GM18951 (cell line): ENCODE results near the gene CHPF2.
A peak's percentile ranks its signal among the peaks of the same experiment; 100 is the strongest.

Source experiments
- POLR2A ChIP-seq: IDR thresholded peaks from 4 replicates; pipeline ENCODE4 v1.6.1; 2011; ENCODE audit warnings: mild to moderate bottlenecking; ENCODE audit not compliant: insufficient read length, insufficient read depth; ENCODE audit errors: extremely low read depth
- in situ Hi-C: fragments of 300-500 bp; cut with MboI; formaldehyde crosslinking; loops from one replicate; pipeline ENCODE4 v1.12.0; 2022; ENCODE audit warnings: low sequenced_read_pairs, mixed read lengths, inconsistent platforms; ENCODE audit not compliant: unreplicated experiment

CHPF2 gene

DNA sequence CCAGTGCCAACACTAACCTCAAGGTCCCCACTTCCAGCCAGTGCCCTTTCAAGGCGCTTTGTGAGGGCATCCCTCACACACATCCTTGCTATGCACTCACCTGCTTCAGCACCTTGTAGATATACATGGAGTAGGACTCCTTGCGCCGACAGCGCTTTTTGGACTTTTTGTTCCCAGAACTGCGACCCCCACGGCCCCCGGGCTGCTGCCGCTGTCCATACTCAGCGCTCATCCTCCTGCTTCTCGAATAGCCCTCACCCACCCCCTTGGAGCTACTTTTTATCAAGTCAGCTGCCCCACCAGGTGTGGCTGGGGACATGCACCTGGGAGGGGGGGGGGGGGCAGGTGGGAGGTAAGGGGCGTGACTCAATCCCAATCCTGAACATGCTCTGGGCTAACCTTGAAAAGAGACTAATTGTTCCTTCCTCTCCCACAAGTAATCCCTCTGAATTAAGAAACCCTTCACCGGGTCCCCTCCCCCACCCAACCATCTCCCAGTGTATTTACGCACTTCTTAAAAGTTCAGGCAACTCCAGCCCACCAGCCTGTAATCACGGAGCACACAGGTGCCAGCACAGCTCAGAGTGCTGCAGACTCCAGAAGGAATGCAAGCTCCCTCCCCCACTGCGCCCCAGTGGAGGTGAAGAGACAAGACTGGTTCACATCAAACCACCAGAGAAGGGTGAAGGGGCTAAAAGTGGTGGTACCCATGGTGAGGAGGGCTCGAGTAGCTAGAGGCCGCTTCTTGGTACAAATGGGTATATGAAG is 22.0 kb upstream of the CHPF2 start, which contains the start of gene H2BK1:
Gene H2BK1 (minus strand): TSS at position 402 of the 768 bp plus-strand sequence. CDS start 170 bp downstream, at position 232.
- in situ Hi-C loops: no loop called here
- TF ChIP-seq POLR2A: no peak

DNA sequence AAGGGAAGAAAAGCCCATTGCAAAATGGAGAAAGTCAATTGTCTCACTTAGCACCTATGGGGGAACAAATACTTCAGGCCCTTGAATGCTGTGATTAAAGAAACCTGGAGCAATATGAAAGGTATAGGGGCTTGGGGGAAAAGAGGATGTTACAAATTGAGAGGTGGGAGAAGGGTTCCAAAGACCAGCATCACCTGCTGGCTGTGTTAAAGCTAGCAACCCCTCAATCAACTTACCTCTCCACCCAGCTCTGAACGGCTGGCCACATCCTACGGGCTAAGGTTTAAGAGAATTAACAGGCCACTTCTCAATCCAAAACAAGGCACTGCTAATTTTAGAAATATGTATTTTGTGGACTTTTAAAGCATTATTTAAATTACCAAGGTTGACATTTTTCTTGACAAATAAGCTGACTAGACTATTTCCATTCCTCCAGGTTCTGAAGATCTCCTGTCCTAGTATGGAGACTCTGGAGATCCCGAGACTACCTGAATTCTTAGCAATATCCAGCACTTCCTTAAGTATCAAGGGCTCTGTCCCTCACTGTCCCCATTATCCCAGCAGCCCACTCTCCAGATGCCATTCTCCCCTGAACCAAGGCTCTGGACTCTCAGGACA is 21.0 kb upstream of the CHPF2 start:
- no peak for TF ChIP-seq POLR2A
- in situ Hi-C loops: no loop called here

DNA sequence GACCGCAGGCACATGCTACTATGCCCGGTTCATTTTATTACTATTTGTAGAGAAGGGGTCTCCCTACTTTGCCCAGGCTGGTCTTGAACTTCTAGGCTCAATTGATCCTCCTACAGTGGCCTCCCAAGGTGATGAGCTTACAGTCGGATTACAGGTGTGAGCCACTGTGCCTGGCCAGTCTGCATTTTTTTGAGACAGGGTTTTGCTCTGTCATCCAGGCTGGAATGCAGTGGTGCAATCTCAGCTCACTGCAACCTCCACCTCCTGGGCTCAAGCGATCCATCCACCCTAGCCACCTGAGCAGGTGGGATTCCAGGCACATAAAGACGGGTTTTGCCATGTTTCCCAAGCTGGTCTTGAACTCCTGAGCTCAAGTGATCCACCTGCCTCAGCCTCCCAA is 19.7 kb upstream of the CHPF2 start:
- TF ChIP-seq POLR2A: no peak
- in situ Hi-C loops: no loop called here

DNA sequence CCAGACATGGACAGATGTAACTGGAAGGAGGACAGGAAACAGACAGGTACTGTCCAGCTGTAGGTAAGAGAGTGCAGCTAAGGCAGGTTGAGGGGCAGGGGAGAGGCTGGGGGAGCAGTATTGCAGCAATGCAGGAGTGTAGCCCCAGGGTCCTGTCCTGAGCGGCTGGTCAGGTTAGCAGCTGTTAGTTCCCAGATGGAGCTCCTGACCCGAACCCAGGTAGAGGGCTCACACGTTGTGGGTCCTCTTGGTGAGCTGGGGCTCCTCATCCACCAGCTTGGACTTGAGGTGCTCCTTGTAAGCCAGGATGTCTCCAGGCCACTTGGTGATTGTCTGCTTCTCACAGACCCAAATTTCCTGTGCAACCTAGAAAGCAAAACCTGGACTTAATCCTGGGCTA is 18.5 kb upstream of the CHPF2 start:
- in situ Hi-C loops: no loop called here
- no peak for TF ChIP-seq POLR2A

DNA sequence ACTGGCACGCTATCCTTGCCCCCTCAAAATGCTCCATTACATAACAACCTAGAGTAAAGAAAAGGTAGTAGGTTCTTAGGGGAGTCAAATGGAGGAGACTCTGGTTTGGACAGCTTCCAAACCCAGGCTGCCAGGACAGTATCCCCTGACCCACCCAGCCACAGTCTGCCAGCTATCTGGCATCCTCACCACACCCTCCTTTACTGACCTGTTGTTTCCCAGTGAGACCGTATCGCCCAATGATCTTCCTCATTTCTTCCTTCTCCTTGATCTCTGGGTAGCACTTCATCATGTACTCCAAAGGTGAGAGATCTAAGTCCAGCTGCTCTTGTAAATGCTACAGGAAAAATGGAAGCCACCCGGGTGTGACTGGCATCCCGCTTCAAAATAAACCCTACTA is 16.9 kb upstream of the CHPF2 start:
- no peak for TF ChIP-seq POLR2A
- in situ Hi-C loops: no loop called here

GRCh38 chr7:151218170-151218569 is 14.1 kb upstream of the CHPF2 start:
- no peak for TF ChIP-seq POLR2A
- in situ Hi-C loops: no loop called here

DNA sequence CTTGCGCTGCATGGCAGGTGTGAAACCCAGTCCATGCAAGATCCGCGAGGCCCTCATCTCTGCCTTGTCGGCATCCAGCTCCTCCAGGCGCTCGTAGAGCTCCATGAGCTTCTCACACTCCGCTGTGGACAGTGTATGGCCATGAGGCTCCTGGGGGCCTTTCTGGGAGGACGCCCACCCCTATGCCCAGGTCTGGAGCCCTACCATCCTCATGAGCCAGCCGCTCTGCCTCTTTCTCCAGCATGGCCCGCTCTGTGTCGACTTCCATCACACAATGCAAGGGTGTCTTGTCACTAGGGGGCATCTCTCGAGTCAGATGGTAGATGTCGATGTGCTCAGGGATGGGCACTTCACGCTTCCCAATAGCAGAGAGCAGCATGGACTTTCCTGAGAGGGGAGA is 8.6 kb upstream of the CHPF2 start:
- TF ChIP-seq POLR2A: no peak
- in situ Hi-C loops: no loop called here

DNA sequence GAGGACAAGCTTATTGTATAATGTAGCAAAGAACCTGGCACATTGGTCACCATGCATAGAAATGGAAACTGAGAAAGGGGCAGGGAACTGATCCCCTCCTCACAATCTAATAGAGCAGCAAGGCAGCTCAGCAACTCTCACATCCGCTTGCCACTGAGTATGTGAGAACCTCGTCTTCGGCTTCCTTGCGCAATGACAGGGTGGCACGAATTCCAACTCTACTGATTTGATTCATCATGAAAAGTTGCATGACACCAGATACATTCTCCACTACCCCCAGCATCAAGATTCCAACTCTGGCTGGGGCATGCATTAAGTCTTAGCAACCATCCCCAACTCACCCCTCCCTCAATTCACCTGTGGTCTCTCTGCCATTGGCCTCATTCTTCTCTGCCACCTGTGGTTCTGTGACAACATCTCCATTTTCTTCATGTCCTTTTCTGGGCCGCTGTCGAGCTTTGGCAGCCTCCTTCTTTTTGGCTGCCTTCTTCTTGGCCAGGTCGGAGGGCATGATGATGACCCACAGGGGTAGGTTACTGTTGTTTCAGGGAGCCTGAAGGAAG is 6.3 kb upstream of the CHPF2 start:
- TF ChIP-seq POLR2A: no peak
- in situ Hi-C loops: no loop called here

GRCh38 chr7:151226560-151226874 is 5.8 kb upstream of the CHPF2 start:
- in situ Hi-C loops: no loop called here
- no peak for TF ChIP-seq POLR2A

DNA sequence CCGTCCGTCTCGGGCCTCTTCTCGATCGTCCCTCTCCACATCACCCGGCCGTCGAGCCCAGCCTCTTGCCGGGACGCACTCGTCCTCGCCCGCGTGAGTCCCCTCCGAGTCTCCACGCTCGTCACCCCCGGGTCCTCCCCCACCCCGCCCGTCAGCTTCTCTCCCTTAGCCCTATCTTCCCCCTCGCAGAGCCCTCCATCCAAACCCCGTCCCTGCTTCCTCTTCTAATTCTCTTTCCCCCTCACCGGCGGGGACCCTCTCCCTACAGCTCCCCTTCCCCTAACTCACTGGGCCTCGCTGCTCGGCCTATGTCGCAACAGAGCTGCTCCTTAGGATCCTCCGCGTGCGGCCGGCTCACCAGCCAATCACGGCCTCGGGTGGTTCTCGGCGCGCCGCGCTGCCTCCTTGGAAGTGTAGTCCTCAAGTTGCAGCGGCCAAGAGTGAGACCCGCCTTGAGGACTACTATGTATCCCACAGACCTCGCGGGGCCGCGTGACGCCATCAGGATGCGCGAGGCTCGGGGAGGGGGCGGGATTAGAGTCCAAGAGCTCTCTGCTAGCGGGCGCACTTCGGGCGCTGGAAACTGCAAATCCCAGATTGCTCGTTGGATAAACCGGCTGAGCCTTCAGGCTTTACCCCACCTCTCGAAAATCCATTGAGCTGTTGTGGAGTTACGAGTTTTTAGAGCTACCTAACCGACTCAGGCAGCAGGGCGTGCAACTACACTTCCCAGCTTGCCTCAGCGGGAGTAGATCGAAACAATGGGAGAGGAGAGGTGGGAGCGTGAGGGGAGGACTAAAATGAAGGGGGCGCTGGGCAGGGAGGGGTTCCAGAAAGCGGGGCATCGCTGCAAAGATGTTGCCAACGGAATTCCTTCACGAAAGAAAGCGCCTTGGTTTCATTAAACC is 5.2 kb upstream of the CHPF2 start, which contains the start of gene ABCF2:
Gene ABCF2 (minus strand): TSS at position 331 of the 908 bp plus-strand sequence. CDS start 747 bp downstream, outside the sequence.
- in situ Hi-C loops: no loop called here
- peak; percentile 81 for TF ChIP-seq POLR2A

DNA sequence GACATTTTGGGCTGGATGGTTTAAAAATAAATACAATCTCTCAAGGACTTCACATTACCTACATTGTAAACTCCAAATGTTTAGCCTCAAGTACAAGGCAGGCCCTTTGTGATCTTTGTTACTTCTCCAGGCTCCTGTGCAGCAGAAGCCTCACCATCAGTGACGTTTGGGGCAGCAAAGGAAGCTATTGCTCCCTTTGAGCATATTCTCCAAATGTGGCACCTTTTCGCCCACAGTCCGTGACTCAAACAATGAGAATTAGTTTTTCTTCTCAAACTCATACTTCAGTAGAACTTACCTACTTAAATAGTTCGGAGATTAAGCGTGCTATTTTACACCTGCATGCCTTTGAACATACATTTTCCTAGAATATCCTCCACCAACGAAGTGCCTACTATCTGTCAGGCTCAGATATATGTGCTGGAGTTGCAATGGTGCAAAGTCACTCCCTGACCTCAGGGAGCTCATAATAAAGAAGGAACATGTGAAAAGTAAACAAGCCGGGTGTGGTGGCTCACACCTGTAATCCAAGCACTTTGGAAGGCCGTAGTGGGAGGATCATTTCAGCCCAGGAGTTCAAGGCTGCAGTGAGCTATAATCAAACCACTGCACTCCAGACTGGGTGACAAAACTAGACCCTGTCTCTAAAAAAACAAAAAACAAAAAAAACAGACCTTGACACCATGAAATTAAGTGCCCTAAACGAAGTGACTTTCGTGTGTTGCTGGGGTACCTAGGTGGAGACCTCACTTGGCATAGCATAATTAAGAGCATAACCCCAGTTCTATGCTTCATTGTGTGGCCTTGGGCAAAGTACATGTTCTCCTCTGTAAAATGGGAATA is 4.0 kb upstream of the CHPF2 start:
- TF ChIP-seq POLR2A: no peak
- in situ Hi-C loops: no loop called here

DNA sequence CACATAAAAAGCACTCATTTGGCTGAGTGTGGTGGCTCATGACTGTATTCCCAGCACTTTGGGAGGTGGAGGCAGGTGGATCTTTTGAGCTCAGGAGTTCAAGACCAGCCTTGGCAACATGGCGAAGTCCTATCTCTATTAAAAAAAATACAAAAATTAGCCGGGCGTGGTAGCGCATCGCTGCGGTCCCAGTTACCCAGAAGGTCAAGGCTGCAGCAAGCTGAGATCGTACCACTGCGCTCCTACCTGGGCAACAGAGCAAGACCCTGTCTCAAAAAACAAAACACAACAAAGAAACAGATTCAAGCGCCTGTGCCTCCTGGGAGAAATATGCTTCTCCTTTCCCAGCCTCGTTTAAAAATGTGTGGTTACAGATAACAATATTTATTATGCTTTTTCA is 3.0 kb upstream of the CHPF2 start:
- TF ChIP-seq POLR2A: no peak
- in situ Hi-C loops: no loop called here
